CD8-positive, alpha-beta memory T cell (primary cell): ENCODE results near the gene RELB. TPM values are rescaled to one million over a fixed set of nuclear protein-coding genes. Genes with fewer than 3 reads are reported as not detected.

ENCODE experiments used
- CTCF ChIA-PET: fragments of 350-600 bp; sonication (Branson Sonifier 250); formaldehyde crosslinking; loops from one replicate; lab custom pipeline; 2021; ENCODE audit warnings: antibody characterized with exemption; lab: Charles Lee
- POLR2A ChIA-PET: fragments of 350-600 bp; sonication (Branson Sonifier 250); formaldehyde crosslinking; loops from one replicate; lab custom pipeline; 2021; ENCODE audit warnings: antibody characterized with exemption; lab: Charles Lee
- DNase-seq, 5 donors: peaks; one replicate each; pipeline versions ENCODE4 v3.0.0 to v3.0.0-alpha.2; 2020 to 2022; ENCODE audit warnings: mixed read lengths in 1 of 5
- H3K27ac ChIP-seq: one replicate; pipeline ENCODE4 v1.7.0; 2013; ENCODE audit warnings: low read depth, mild to moderate bottlenecking, low read length, moderate library complexity
- H3K27me3 ChIP-seq: 2 replicates; pipeline ENCODE4 v1.7.0; 2013; ENCODE audit warnings: low read length, mild to moderate bottlenecking; ENCODE audit not compliant: insufficient read depth, poor library complexity, severe bottlenecking
- H3K36me3 ChIP-seq: 2 replicates; pipeline ENCODE4 v1.7.0; 2013; ENCODE audit warnings: mild to moderate bottlenecking, low read length, moderate library complexity; ENCODE audit not compliant: insufficient read depth
- H3K4me1 ChIP-seq: 2 replicates; pipeline ENCODE4 v1.7.0; 2013; ENCODE audit warnings: mild to moderate bottlenecking, low read length, moderate library complexity; ENCODE audit not compliant: insufficient read depth
- H3K4me3 ChIP-seq: 2 replicates; pipeline ENCODE4 v1.7.0; 2013; ENCODE audit warnings: mild to moderate bottlenecking, low read length
- H3K9me3 ChIP-seq: 2 replicates; pipeline ENCODE4 v1.7.0; 2013; ENCODE audit warnings: mild to moderate bottlenecking, low read length
- H3K27ac Mint-ChIP-seq, 8 donors: one replicate each; pipeline ENCODE4 v1.8.0; 2020 to 2021; ENCODE audit warnings: mixed read lengths in 8 of 8, mild to moderate bottlenecking in 6 of 8, inconsistent platforms in 3 of 8, moderate library complexity in 3 of 8
- H3K27me3 Mint-ChIP-seq, 2 donors: one replicate each; pipeline ENCODE4 v1.8.0; 2020 to 2021; ENCODE audit warnings: mixed read lengths in 2 of 2, mild to moderate bottlenecking in 1 of 2, moderate library complexity in 1 of 2
- H3K36me3 Mint-ChIP-seq, 3 donors: one replicate each; pipeline ENCODE4 v1.8.0; 2020 to 2021; ENCODE audit warnings: mixed read lengths in 3 of 3, inconsistent platforms in 1 of 3, mild to moderate bottlenecking in 1 of 3
- H3K4me1 Mint-ChIP-seq, 3 donors: one replicate each; pipeline ENCODE4 v1.8.0; 2020 to 2021; ENCODE audit warnings: mixed read lengths in 3 of 3, inconsistent platforms in 1 of 3, mild to moderate bottlenecking in 1 of 3
- H3K4me3 Mint-ChIP-seq, 7 donors: one replicate each; pipeline ENCODE4 v1.8.0; 2020 to 2021; ENCODE audit warnings: mixed read lengths in 7 of 7, mild to moderate bottlenecking in 6 of 7, moderate library complexity in 4 of 7, inconsistent platforms in 2 of 7
- H3K9me3 Mint-ChIP-seq, 5 donors: one replicate each; pipeline ENCODE4 v1.8.0; 2020 to 2022; ENCODE audit warnings: mixed read lengths in 5 of 5, mild to moderate bottlenecking in 3 of 5, moderate library complexity in 2 of 5, inconsistent platforms in 1 of 5
- polyA plus RNA-seq: library from polyadenylated mRNA; unstranded; fragments of 300-500 nt; fragmentation: Illumina TruSeq; gene quantifications from one replicate; pipeline ENCODE4 v1.2.3, GENCODE V29; 2021
- total RNA-seq, 2 experiments: library from RNA; stranded (reverse); gene quantifications; one replicate each; pipeline ENCODE4 v1.2.3, GENCODE V29; 2021

The RELB gene
- 10 to 100 TPM; 53.4 to 57.4 TPM for total RNA-seq
- 22.7 TPM for polyA plus RNA-seq

- H3K27ac Mint-ChIP-seq = peak within 1 kb of the TSS; percentile 98 to 100 (median 100)
- H3K4me3 ChIP-seq = peak within 1 kb of the TSS; percentile 77
- H3K9me3 Mint-ChIP-seq = peaks cover 0 to 2% (median 0%) of the 10 kb centered on the region in 5 donors
- H3K36me3 Mint-ChIP-seq = peaks cover 0 to 28% (median 4%) of the 10 kb centered on the region in 3 donors
- H3K27me3 ChIP-seq = no peaks in the 10 kb centered on the region
- no peaks in the 10 kb centered on the region for H3K36me3 ChIP-seq
- peaks cover 0 to 3% of the 10 kb centered on the region in 2 donors for H3K27me3 Mint-ChIP-seq
- ChIA-PET CTCF (interaction anchor here (1.3 to 1.8 kb wide), 4 partner anchors 46 to 248 kb away, joined by 3 to 4 read pairs (median 4); partner anchors contain the start of gene CLPTM1), POLR2A (interaction anchor here (0.6 to 2.5 kb wide), 4 partner anchors 38 to 885 kb away, joined by 3 to 13 read pairs (median 4); partner anchors contain the start of genes CLASRP and IRF2BP1)
- no peaks in the 10 kb centered on the region for H3K9me3 ChIP-seq
- peak within 1 kb of the TSS; percentile 93 to 100 (median 99) for H3K4me3 Mint-ChIP-seq
- peak; percentile 93 to 97 (median 96) for DNase-seq
- peaks cover 18% of the 10 kb centered on the region for H3K4me1 ChIP-seq
- peak within 1 kb of the TSS; percentile 99 for H3K27ac ChIP-seq
- peaks cover 10 to 24% (median 12%) of the 10 kb centered on the region in 3 donors for H3K4me1 Mint-ChIP-seq
These were observed at the start of gene RELB for GRCh38 chr19:45001087-45001739. TSS of gene RELB (plus strand) at chr19:45001464. CDS start at chr19:45001580, 116 bp downstream.

GRCh38 chr19:44954278-44954648, 47.0 kb upstream of the RELB start:
- Mint-ChIP-seq H3K4me1 (peaks cover 42 to 55% (median 47%) of the 10 kb centered on the region in 3 donors), H3K36me3 (peaks cover 0 to 27% (median 0%) of the 10 kb centered on the region in 3 donors), H3K4me3 (peak overlapping the region; percentile 94 to 99 (median 97)), H3K27me3 (peaks cover 0 to 6% of the 10 kb centered on the region in 2 donors), H3K9me3 (peaks cover 0 to 2% (median 0%) of the 10 kb centered on the region in 5 donors), H3K27ac (peak overlapping the region; percentile 84 to 99 (median 97))
- CTCF ChIA-PET = interaction anchor here (1.0 to 2.0 kb wide), 4 partner anchors 46 to 139 kb away, joined by 3 to 6 read pairs (median 3); partner anchors contain the start of gene PPP1R37
- Histone ChIP-seq H3K27me3 (no peaks in the 10 kb centered on the region), H3K4me1 (peaks cover 35% of the 10 kb centered on the region), H3K4me3 (peak overlapping the region; percentile 79), H3K36me3 (peaks cover 5% of the 10 kb centered on the region), H3K27ac (peak overlapping the region; percentile 82), H3K9me3 (no peaks in the 10 kb centered on the region)
- POLR2A ChIA-PET = interaction anchor here (1.0 to 1.4 kb wide), 3 partner anchors 29 to 64 kb away, joined by 6 to 11 read pairs (median 7); partner anchors contain the start of gene TOMM40
- no peak for DNase-seq

- Mint-ChIP-seq H3K27me3 (peaks cover 0 to 6% of the 10 kb centered on the region in 2 donors), H3K9me3 (peaks cover 0 to 2% (median 0%) of the 10 kb centered on the region in 5 donors), H3K27ac (peak within 1 kb of the TSS; percentile 84 to 99 (median 97)), H3K4me3 (peak within 1 kb of the TSS; percentile 94 to 99 (median 97)), H3K4me1 (peaks cover 49 to 60% (median 52%) of the 10 kb centered on the region in 3 donors), H3K36me3 (peaks cover 0 to 29% (median 0%) of the 10 kb centered on the region in 3 donors)
- ChIA-PET CTCF (interaction anchor here (1.0 to 2.0 kb wide), 4 partner anchors 46 to 138 kb away, joined by 3 to 6 read pairs (median 3); partner anchors contain the start of gene PPP1R37), POLR2A (interaction anchor here (1.0 to 1.4 kb wide), 3 partner anchors 28 to 64 kb away, joined by 6 to 11 read pairs (median 7); partner anchors contain the start of gene TOMM40)
- Histone ChIP-seq H3K27ac (peak within 1 kb of the TSS; percentile 92), H3K9me3 (no peaks in the 10 kb centered on the region), H3K4me3 (peak within 1 kb of the TSS; percentile 79), H3K27me3 (no peaks in the 10 kb centered on the region), H3K36me3 (peaks cover 5% of the 10 kb centered on the region), H3K4me1 (peaks cover 35% of the 10 kb centered on the region)
- peak; percentile 94 to 98 (median 95) for DNase-seq
These were observed 46.4 kb upstream of the RELB start, which contains the start of gene CLPTM1 for GRCh38 chr19:44954649-44955504. TSS of gene CLPTM1 (plus strand) at chr19:44955380. CDS start at chr19:44955396, 16 bp downstream.

- peaks cover 0 to 2% (median 0%) of the 10 kb centered on the region in 5 donors for H3K9me3 Mint-ChIP-seq
- peaks cover 12% of the 10 kb centered on the region for H3K36me3 ChIP-seq
- H3K4me3 ChIP-seq = peak overlapping the region; percentile 79
- H3K4me1 ChIP-seq = peaks cover 35% of the 10 kb centered on the region
- ChIA-PET CTCF (interaction anchor here (1.3 kb wide), 1 partner anchor 52 kb away, joined by 4 read pairs; no protein-coding TSS in a partner anchor), POLR2A (no interaction called here)
- no peaks in the 10 kb centered on the region for H3K9me3 ChIP-seq
- peak in 1 of 5 donors; percentile 2 for DNase-seq
- H3K4me1 Mint-ChIP-seq = peaks cover 56 to 69% (median 60%) of the 10 kb centered on the region in 3 donors
- peaks cover 0 to 34% (median 0%) of the 10 kb centered on the region in 3 donors for H3K36me3 Mint-ChIP-seq
- peak overlapping the region; percentile 92 for H3K27ac ChIP-seq
- no peaks in the 10 kb centered on the region for H3K27me3 ChIP-seq
- H3K27ac Mint-ChIP-seq = peak overlapping the region; percentile 29 to 97 (median 94)
- H3K4me3 Mint-ChIP-seq = peak overlapping the region; percentile 94 to 99 (median 97)
- peaks cover 0 to 8% of the 10 kb centered on the region in 2 donors for H3K27me3 Mint-ChIP-seq
These were observed 45.5 kb upstream of the RELB start for GRCh38 chr19:44955505-44956439.

- Histone ChIP-seq H3K36me3 (peaks cover 25% of the 10 kb centered on the region), H3K27me3 (no peaks in the 10 kb centered on the region), H3K27ac (no peak overlapping the region), H3K4me3 (no peak overlapping the region), H3K4me1 (peaks cover 35% of the 10 kb centered on the region), H3K9me3 (no peaks in the 10 kb centered on the region)
- POLR2A ChIA-PET = no interaction called here
- Mint-ChIP-seq H3K4me3 (peak overlapping the region in 5 of 7 donors; percentile 94 to 99 (median 97)), H3K9me3 (peaks cover 0 to 2% (median 0%) of the 10 kb centered on the region in 5 donors), H3K27ac (peak overlapping the region in 5 of 8 donors; percentile 67 to 97 (median 96)), H3K4me1 (peaks cover 59 to 72% (median 60%) of the 10 kb centered on the region in 3 donors), H3K27me3 (peaks cover 0 to 8% of the 10 kb centered on the region in 2 donors), H3K36me3 (peaks cover 0 to 49% (median 3%) of the 10 kb centered on the region in 3 donors)
- DNase-seq = no peak
- CTCF ChIA-PET = no interaction called here
These were observed 43.7 kb upstream of the RELB start for GRCh38 chr19:44957526-44957925.

- peaks cover 0 to 8% of the 10 kb centered on the region in 2 donors for H3K27me3 Mint-ChIP-seq
- no peak for DNase-seq
- H3K4me1 Mint-ChIP-seq = peaks cover 59 to 72% (median 61%) of the 10 kb centered on the region in 3 donors
- H3K27ac Mint-ChIP-seq = peak overlapping the region in 4 of 8 donors; percentile 6 to 69 (median 50)
- Histone ChIP-seq H3K4me3 (no peak overlapping the region), H3K27me3 (no peaks in the 10 kb centered on the region), H3K36me3 (peaks cover 26% of the 10 kb centered on the region), H3K27ac (no peak overlapping the region), H3K9me3 (no peaks in the 10 kb centered on the region), H3K4me1 (peaks cover 35% of the 10 kb centered on the region)
- peak overlapping the region in 3 of 7 donors; percentile 37 to 96 (median 68) for H3K4me3 Mint-ChIP-seq
- ChIA-PET POLR2A (interaction anchor here (0.6 kb wide), 1 partner anchor 67 kb away, joined by 3 read pairs; the partner anchor contains the start of gene TOMM40), CTCF (no interaction called here)
- H3K36me3 Mint-ChIP-seq = peaks cover 0 to 51% (median 3%) of the 10 kb centered on the region in 3 donors
- peaks cover 0 to 2% (median 0%) of the 10 kb centered on the region in 5 donors for H3K9me3 Mint-ChIP-seq
These were observed 43.2 kb upstream of the RELB start for GRCh38 chr19:44958090-44958489.
